HG02885 (cell line): ENCODE data around the gene MDFI.
A peak's percentile ranks its signal among the peaks of the same experiment; 100 is the strongest.

ENCODE experiments used
- ATAC-seq: cut with Tn5 transposase; IDR thresholded peaks from one replicate; pipeline ENCODE4 v1.9.1; 2021; ENCODE audit warnings: mild to moderate bottlenecking; ENCODE audit not compliant: unreplicated experiment, poor library complexity

Gene MDFI

GRCh38 chr6:41638002-41638934 is at the start of gene MDFI:
MDFI (plus strand) TSS chr6:41638468; CDS start chr6:41638750, 282 bp downstream.
- no peak for ATAC-seq

GRCh38 chr6:41589223-41589622 is 49.0 kb upstream of the MDFI start:
- no peak for ATAC-seq

- no peak for ATAC-seq
These were observed 48.3 kb upstream of the MDFI start for GRCh38 chr6:41589636-41590622.

GRCh38 chr6:41591122-41591521 is 47.1 kb upstream of the MDFI start:
- no peak for ATAC-seq

GRCh38 chr6:41591859-41592502 is 46.3 kb upstream of the MDFI start:
- ATAC-seq: peak; percentile 41

GRCh38 chr6:41593406-41593805 is 44.9 kb upstream of the MDFI start:
- ATAC-seq: no peak

GRCh38 chr6:41593839-41594238 is 44.4 kb upstream of the MDFI start:
- ATAC-seq: no peak

GRCh38 chr6:41594326-41594725 is 43.9 kb upstream of the MDFI start:
- ATAC-seq: no peak

GRCh38 chr6:41594766-41595165 is 43.5 kb upstream of the MDFI start:
- no peak for ATAC-seq

GRCh38 chr6:41595166-41595565 is 43.1 kb upstream of the MDFI start:
- ATAC-seq: no peak

GRCh38 chr6:41596096-41596685 is 42.1 kb upstream of the MDFI start:
- ATAC-seq: no peak

GRCh38 chr6:41596807-41597206 is 41.5 kb upstream of the MDFI start:
- no peak for ATAC-seq

- ATAC-seq: no peak
These were observed 40.8 kb upstream of the MDFI start for GRCh38 chr6:41597246-41598000.

GRCh38 chr6:41598670-41599014 is 39.6 kb upstream of the MDFI start:
- no peak for ATAC-seq

- no peak for ATAC-seq
These were observed 39.0 kb upstream of the MDFI start for GRCh38 chr6:41599015-41599851.

- ATAC-seq: no peak
These were observed 38.3 kb upstream of the MDFI start for GRCh38 chr6:41599852-41600445.

GRCh38 chr6:41600499-41601247 is 37.6 kb upstream of the MDFI start:
- ATAC-seq: no peak

GRCh38 chr6:41601248-41601549 is 37.1 kb upstream of the MDFI start:
- no peak for ATAC-seq
